ENCODE measurements around the gene ANO5. TPM values are rescaled to one million over a fixed set of nuclear protein-coding genes. Genes with fewer than 3 reads are reported as not detected.
"Not testable (repeated sequence)": the region's sequence is repeated elsewhere in the genome, so short reads cannot be mapped to it uniquely, and the experiment has no call there.

ANO5 gene
- total RNA-seq, 1 experiment from 2014 or later = not detected

- H3K9me3 ChIP-seq (ENCODE audit: low read length); H3K9ac ChIP-seq (ENCODE audit: low read length); H4K20me1 ChIP-seq (ENCODE audit: insufficient read depth, low read depth, low read length); H3K4me1 ChIP-seq (ENCODE audit: low read length); H2AFZ ChIP-seq (ENCODE audit: low read length); H3K4me3 ChIP-seq (ENCODE audit: low read length); DNase-seq; H3K4me2 ChIP-seq (ENCODE audit: low read depth, low read length, poor library complexity, severe bottlenecking); H3K27ac ChIP-seq (ENCODE audit: low read length); H3K9me2 ChIP-seq (replicated peaks; ENCODE audit: insufficient read depth, low read length); H3K36me3 ChIP-seq (ENCODE audit: insufficient read depth, low read length); H3K27me3 ChIP-seq (ENCODE audit: low read length); H3K79me2 ChIP-seq (ENCODE audit: low read length): not testable (repeated sequence)
Observed at GRCh38 chr11:22268983-22269624, 76.2 kb downstream of the ANO5 start.

DNA sequence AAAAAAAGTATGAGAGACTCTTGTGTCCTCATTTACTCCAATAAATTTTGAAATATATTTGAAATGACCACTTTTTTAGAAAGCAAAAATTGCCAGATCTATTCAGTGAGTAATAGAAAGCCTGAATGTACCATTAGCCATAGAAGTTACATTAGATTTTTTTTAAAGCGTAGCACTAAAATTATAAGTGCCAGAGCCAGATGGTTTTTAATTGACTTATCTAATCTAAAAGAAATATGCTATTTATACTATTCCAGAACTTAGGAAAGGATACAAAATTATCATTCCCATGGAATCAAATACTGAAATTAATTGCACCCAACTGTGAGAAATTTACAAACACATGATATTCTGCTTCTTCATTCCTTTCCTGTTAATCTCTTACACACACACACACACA, 80.9 kb downstream of the ANO5 start:
- DNase-seq = no peak

DNA sequence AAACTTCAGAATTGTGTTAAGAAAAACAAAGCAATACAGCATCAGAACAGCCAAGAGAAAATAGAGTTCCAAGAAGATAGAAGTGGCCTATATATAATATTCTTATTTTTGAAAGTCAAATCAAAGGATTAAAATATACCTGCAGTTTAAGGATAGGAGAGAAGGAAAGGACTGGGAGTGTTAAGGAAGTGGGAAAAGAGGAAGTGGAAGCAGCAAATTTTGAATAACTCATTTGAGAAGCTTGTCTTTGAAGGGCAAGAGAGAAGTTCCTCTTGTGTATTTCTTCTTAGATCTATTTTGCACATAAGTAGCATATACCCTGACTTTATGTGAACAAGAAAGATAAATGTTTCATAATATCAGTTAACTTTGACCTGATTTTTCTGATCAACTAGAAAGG, 82.7 kb downstream of the ANO5 start:
- Histone ChIP-seq H3K9me3 (ENCODE audit: low read length) (no peaks in the 10 kb centered on the region), H3K4me3 (ENCODE audit: low read length) (no peak overlapping the region), H3K9ac (ENCODE audit: low read length) (no peak overlapping the region), H3K9me2 (replicated peaks; ENCODE audit: insufficient read depth, low read length) (no peaks in the 10 kb centered on the region), H3K4me2 (ENCODE audit: low read depth, low read length, poor library complexity, severe bottlenecking) (no peak overlapping the region), H3K79me2 (ENCODE audit: low read length) (no peaks in the 10 kb centered on the region), H2AFZ (ENCODE audit: low read length) (no peak overlapping the region), H3K36me3 (ENCODE audit: insufficient read depth, low read length) (no peaks in the 10 kb centered on the region), H4K20me1 (ENCODE audit: insufficient read depth, low read depth, low read length) (no peaks in the 10 kb centered on the region), H3K27me3 (ENCODE audit: low read length) (no peaks in the 10 kb centered on the region), H3K4me1 (ENCODE audit: low read length) (peaks cover 9% of the 10 kb centered on the region), H3K27ac (ENCODE audit: low read length) (no peak overlapping the region)
- no peak for DNase-seq

More for the DNA sequence above, 80.9 kb downstream of the ANO5 start:
- H3K4me2 ChIP-seq (ENCODE audit: low read depth, low read length, poor library complexity, severe bottlenecking) = no peak overlapping the region
- no peaks in the 10 kb centered on the region for H3K27me3 ChIP-seq (ENCODE audit: low read length)
- H3K9me3 ChIP-seq (ENCODE audit: low read length) = no peaks in the 10 kb centered on the region
- no peaks in the 10 kb centered on the region for H3K36me3 ChIP-seq (ENCODE audit: insufficient read depth, low read length)
- H4K20me1 ChIP-seq (ENCODE audit: insufficient read depth, low read depth, low read length) = no peaks in the 10 kb centered on the region
- H3K9me2 ChIP-seq (replicated peaks; ENCODE audit: insufficient read depth, low read length) = no peaks in the 10 kb centered on the region
- no peaks in the 10 kb centered on the region for H3K79me2 ChIP-seq (ENCODE audit: low read length)
- no peak overlapping the region for H3K9ac ChIP-seq (ENCODE audit: low read length)
- peaks cover 9% of the 10 kb centered on the region for H3K4me1 ChIP-seq (ENCODE audit: low read length)
- H3K27ac ChIP-seq (ENCODE audit: low read length) = no peak overlapping the region
- no peak overlapping the region for H3K4me3 ChIP-seq (ENCODE audit: low read length)
- no peak overlapping the region for H2AFZ ChIP-seq (ENCODE audit: low read length)

GRCh38 chr11:22276535-22276934, 83.7 kb downstream of the ANO5 start:
- H3K9me2 ChIP-seq (replicated peaks; ENCODE audit: insufficient read depth, low read length) = no peaks in the 10 kb centered on the region
- no peak overlapping the region for H3K9ac ChIP-seq (ENCODE audit: low read length)
- no peaks in the 10 kb centered on the region for H3K79me2 ChIP-seq (ENCODE audit: low read length)
- H3K36me3 ChIP-seq (ENCODE audit: insufficient read depth, low read length) = no peaks in the 10 kb centered on the region
- no peaks in the 10 kb centered on the region for H3K27me3 ChIP-seq (ENCODE audit: low read length)
- peaks cover 9% of the 10 kb centered on the region for H3K4me1 ChIP-seq (ENCODE audit: low read length)
- H3K27ac ChIP-seq (ENCODE audit: low read length) = no peak overlapping the region
- H3K9me3 ChIP-seq (ENCODE audit: low read length) = no peaks in the 10 kb centered on the region
- H3K4me2 ChIP-seq (ENCODE audit: low read depth, low read length, poor library complexity, severe bottlenecking) = no peak overlapping the region
- H4K20me1 ChIP-seq (ENCODE audit: insufficient read depth, low read depth, low read length) = no peaks in the 10 kb centered on the region
- no peak overlapping the region for H2AFZ ChIP-seq (ENCODE audit: low read length)
- no peak overlapping the region for H3K4me3 ChIP-seq (ENCODE audit: low read length)
- DNase-seq = no peak

DNA sequence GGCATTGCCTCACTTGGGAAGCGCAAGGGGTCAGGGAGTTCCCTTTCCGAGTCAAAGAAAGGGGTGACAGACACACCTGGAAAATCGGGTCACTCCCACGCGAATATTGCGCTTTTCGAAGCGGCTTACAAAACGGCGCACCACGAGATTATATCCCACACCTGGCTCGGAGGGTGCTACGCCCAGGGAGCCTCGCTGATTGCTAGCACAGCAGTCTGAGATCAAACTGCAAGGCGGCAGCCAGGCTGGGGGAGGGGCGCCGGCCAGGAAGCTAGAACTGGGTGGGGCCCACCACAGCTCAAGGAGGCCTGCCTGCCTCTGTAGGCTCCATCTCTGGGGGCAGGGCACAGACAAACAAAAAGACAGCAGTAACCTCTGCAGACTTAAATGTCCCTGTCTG, 92.1 kb downstream of the ANO5 start:
- not testable (repeated sequence) for H3K9me3 ChIP-seq (ENCODE audit: low read length); H4K20me1 ChIP-seq (ENCODE audit: insufficient read depth, low read depth, low read length); DNase-seq; H3K27ac ChIP-seq (ENCODE audit: low read length); H3K79me2 ChIP-seq (ENCODE audit: low read length); H3K36me3 ChIP-seq (ENCODE audit: insufficient read depth, low read length); H2AFZ ChIP-seq (ENCODE audit: low read length); H3K9ac ChIP-seq (ENCODE audit: low read length); H3K4me3 ChIP-seq (ENCODE audit: low read length); H3K4me1 ChIP-seq (ENCODE audit: low read length); H3K9me2 ChIP-seq (replicated peaks; ENCODE audit: insufficient read depth, low read length); H3K27me3 ChIP-seq (ENCODE audit: low read length); H3K4me2 ChIP-seq (ENCODE audit: low read depth, low read length, poor library complexity, severe bottlenecking)

- no peaks in the 10 kb centered on the region for H3K79me2 ChIP-seq (ENCODE audit: low read length)
- H3K4me1 ChIP-seq (ENCODE audit: low read length) = no peaks in the 10 kb centered on the region
- H3K27ac ChIP-seq (ENCODE audit: low read length) = no peak overlapping the region
- DNase-seq = no peak
- no peak overlapping the region for H3K4me3 ChIP-seq (ENCODE audit: low read length)
- no peaks in the 10 kb centered on the region for H4K20me1 ChIP-seq (ENCODE audit: insufficient read depth, low read depth, low read length)
- no peak overlapping the region for H3K4me2 ChIP-seq (ENCODE audit: low read depth, low read length, poor library complexity, severe bottlenecking)
- no peaks in the 10 kb centered on the region for H3K36me3 ChIP-seq (ENCODE audit: insufficient read depth, low read length)
- H3K9me3 ChIP-seq (ENCODE audit: low read length) = no peaks in the 10 kb centered on the region
- H3K9ac ChIP-seq (ENCODE audit: low read length) = no peak overlapping the region
- no peak overlapping the region for H2AFZ ChIP-seq (ENCODE audit: low read length)
- H3K9me2 ChIP-seq (replicated peaks; ENCODE audit: insufficient read depth, low read length) = no peaks in the 10 kb centered on the region
- H3K27me3 ChIP-seq (ENCODE audit: low read length) = no peaks in the 10 kb centered on the region
Observed at GRCh38 chr11:22302368-22302767, 109.5 kb downstream of the ANO5 start.

- H4K20me1 ChIP-seq (ENCODE audit: insufficient read depth, low read depth, low read length) = no peaks in the 10 kb centered on the region
- H3K4me1 ChIP-seq (ENCODE audit: low read length) = no peaks in the 10 kb centered on the region
- H3K36me3 ChIP-seq (ENCODE audit: insufficient read depth, low read length) = no peaks in the 10 kb centered on the region
- no peak overlapping the region for H3K4me2 ChIP-seq (ENCODE audit: low read depth, low read length, poor library complexity, severe bottlenecking)
- H3K9ac ChIP-seq (ENCODE audit: low read length) = no peak overlapping the region
- no peaks in the 10 kb centered on the region for H3K9me2 ChIP-seq (replicated peaks; ENCODE audit: insufficient read depth, low read length)
- H3K79me2 ChIP-seq (ENCODE audit: low read length) = no peaks in the 10 kb centered on the region
- no peak overlapping the region for H3K27ac ChIP-seq (ENCODE audit: low read length)
- H3K27me3 ChIP-seq (ENCODE audit: low read length) = no peaks in the 10 kb centered on the region
- H3K9me3 ChIP-seq (ENCODE audit: low read length) = no peaks in the 10 kb centered on the region
- H3K4me3 ChIP-seq (ENCODE audit: low read length) = no peak overlapping the region
- H2AFZ ChIP-seq (ENCODE audit: low read length) = no peak overlapping the region
- DNase-seq = peak; percentile 69
Observed at GRCh38 chr11:22304337-22304961, 111.6 kb downstream of the ANO5 start.

DNA sequence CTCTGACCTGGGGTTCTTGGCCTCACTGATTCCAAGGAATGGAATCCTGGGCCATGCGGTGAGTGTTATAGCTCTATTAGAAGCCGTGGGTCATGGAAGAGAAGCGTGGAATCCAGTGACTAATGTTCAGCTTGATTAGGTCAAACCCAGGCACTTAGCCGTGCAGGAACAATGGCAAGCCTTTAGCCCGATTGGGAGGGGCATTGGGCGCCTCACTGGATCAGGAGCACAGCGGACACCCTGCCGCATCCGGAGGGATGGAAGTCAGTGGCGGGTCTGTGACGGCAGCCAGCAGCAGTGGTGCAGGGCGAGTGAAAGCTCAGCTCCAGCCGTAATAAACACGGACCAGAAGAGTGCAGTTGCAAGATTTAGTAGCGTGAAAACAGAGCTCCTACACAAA, 124.8 kb downstream of the ANO5 start:
- Histone ChIP-seq H2AFZ (ENCODE audit: low read length) (no peak overlapping the region), H3K9me3 (ENCODE audit: low read length) (no peaks in the 10 kb centered on the region), H3K9me2 (replicated peaks; ENCODE audit: insufficient read depth, low read length) (no peaks in the 10 kb centered on the region), H3K4me1 (ENCODE audit: low read length) (no peaks in the 10 kb centered on the region), H3K36me3 (ENCODE audit: insufficient read depth, low read length) (no peaks in the 10 kb centered on the region), H3K9ac (ENCODE audit: low read length) (no peak overlapping the region), H3K4me3 (ENCODE audit: low read length) (no peak overlapping the region), H3K79me2 (ENCODE audit: low read length) (no peaks in the 10 kb centered on the region), H3K4me2 (ENCODE audit: low read depth, low read length, poor library complexity, severe bottlenecking) (no peak overlapping the region), H4K20me1 (ENCODE audit: insufficient read depth, low read depth, low read length) (no peaks in the 10 kb centered on the region), H3K27me3 (ENCODE audit: low read length) (no peaks in the 10 kb centered on the region), H3K27ac (ENCODE audit: low read length) (no peak overlapping the region)
- no peak for DNase-seq
